Lung (tissue), 12 donors: ENCODE results near the gene ADAMTS5. TPM values are rescaled to one million over a fixed set of nuclear protein-coding genes. Genes with fewer than 3 reads are reported as not detected.

Source experiments
- ATAC-seq: fragments of 200-7000 bp; cut with Tn5 transposase; one replicate; pipeline ENCODE4 v1.9.1; 2020; ENCODE audit warnings: moderate number of reproducible peaks; ENCODE audit not compliant: insufficient read depth, low FRiP score
- DNase-seq, 3 donors: peaks; one replicate each; pipeline ENCODE4 v3.0.0-alpha.2; 2013 to 2017
- H3K27ac ChIP-seq, 2 donors: one replicate each; pipeline ENCODE4 v1.5.1; 2013; ENCODE audit warnings: mild to moderate bottlenecking in 2 of 2, moderate library complexity in 2 of 2, control low read depth in 1 of 2, inconsistent platforms in 1 of 2, low read depth in 1 of 2, low read length in 1 of 2
- H3K27me3 ChIP-seq, 3 donors: one replicate each; pipeline ENCODE4 v1.5.1; 2013; ENCODE audit warnings: low read length in 2 of 3; ENCODE audit not compliant: control insufficient read depth in 3 of 3, insufficient read depth in 3 of 3
- H3K36me3 ChIP-seq, 4 donors: one replicate each; pipeline ENCODE4 v1.5.1; 2013; ENCODE audit warnings: low read length in 4 of 4, mild to moderate bottlenecking in 1 of 4, moderate library complexity in 1 of 4; ENCODE audit not compliant: control insufficient read depth in 4 of 4, insufficient read depth in 4 of 4
- H3K4me1 ChIP-seq, 5 donors: one replicate each; pipeline ENCODE4 v1.5.1; 2013; ENCODE audit warnings: low read length in 5 of 5, mild to moderate bottlenecking in 2 of 5, moderate library complexity in 1 of 5; ENCODE audit not compliant: control insufficient read depth in 5 of 5, insufficient read depth in 5 of 5
- H3K4me3 ChIP-seq: one replicate; pipeline ENCODE4 v1.5.1; 2013; ENCODE audit warnings: mild to moderate bottlenecking, control low read depth, moderate library complexity
- H3K9ac ChIP-seq, 2 donors: one replicate each; pipeline ENCODE4 v1.5.1; 2013; ENCODE audit warnings: low read length in 2 of 2, control low read depth in 1 of 2; ENCODE audit not compliant: insufficient read depth in 1 of 2
- H3K9me3 ChIP-seq, 4 donors: one replicate each; pipeline ENCODE4 v1.5.1; 2013; ENCODE audit warnings: low read length in 3 of 4, mild to moderate bottlenecking in 1 of 4, moderate library complexity in 1 of 4; ENCODE audit not compliant: control insufficient read depth in 4 of 4, insufficient read depth in 3 of 4
- WGBS, 2 donors: extraction: QIAGEN DNeasy Blood & Tissue Kit; methylation state at CpG; one replicate each; pipeline ENCODE4 v1.1.7; 2013; 5-methylcytosine and 5-hydroxymethylcytosine counted together
- polyA plus RNA-seq, 2 donors: library from polyadenylated mRNA; stranded (reverse); fragments of 200-250 nt; gene quantifications; one replicate each; pipeline ENCODE4 v1.2.1, GENCODE V29; 2013
- total RNA-seq, 2 donors: library from RNA; depleted of rRNA in 1 of 2; stranded (reverse); fragments of >200 nt in 1 of 2; gene quantifications; one replicate each; pipeline ENCODE4 v1.2.1, GENCODE V29; 2014 to 2021
- TF ChIP-seq, protein P1 (sequence below): IDR thresholded peaks from 2 replicates; pipeline ENCODE4 v1.5.1; 2012; ENCODE audit warnings: mild to moderate bottlenecking; ENCODE audit errors: control extremely low read depth, extremely low read depth
- donor health status: control.
- donor health status: control.
- donor health status: Bipolar disorder and iron deficiency.
- donor health status: healthy.
- donor health status: DM: yes; HTN: yes; CAD: no.

Gene ADAMTS5
- total and polyA plus RNA-seq, 4 donors = 0.59 to 22.2 (median 2.8) TPM

DNA sequence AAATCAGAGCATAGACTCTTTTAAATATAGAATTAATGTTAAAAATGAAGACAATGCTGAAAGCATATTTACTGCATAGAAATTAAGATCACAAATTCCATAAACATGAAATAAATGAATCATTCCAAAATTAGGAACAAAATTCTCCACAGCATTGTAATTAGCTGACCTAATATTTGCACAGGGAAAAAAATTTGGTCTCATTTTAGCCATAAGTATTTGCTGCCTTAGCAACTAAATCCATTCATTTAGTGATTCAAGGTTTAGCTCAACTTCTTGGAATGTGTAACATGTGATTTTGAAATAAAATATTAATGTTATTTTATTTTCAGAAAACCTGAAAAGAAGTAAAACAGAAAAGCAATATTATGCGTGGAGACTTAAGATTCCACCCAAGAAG lies 25.5 kb downstream of the ADAMTS5 start:
- Histone ChIP-seq H3K27ac (no peak overlapping the region), H3K9ac (no peak overlapping the region), H3K4me1 (peaks cover 0 to 35% (median 19%) of the 10 kb centered on the region in 5 donors), H3K9me3 (no peaks in the 10 kb centered on the region), H3K4me3 (no peak overlapping the region), H3K36me3 (no peaks in the 10 kb centered on the region), H3K27me3 (no peaks in the 10 kb centered on the region)
- DNase-seq (no peak), ATAC-seq (no peak)
- WGBS, 2 donors = 68 to 80% methylated on average over 1 of the region's 1 CpG
- TF ChIP-seq, protein P1, sequence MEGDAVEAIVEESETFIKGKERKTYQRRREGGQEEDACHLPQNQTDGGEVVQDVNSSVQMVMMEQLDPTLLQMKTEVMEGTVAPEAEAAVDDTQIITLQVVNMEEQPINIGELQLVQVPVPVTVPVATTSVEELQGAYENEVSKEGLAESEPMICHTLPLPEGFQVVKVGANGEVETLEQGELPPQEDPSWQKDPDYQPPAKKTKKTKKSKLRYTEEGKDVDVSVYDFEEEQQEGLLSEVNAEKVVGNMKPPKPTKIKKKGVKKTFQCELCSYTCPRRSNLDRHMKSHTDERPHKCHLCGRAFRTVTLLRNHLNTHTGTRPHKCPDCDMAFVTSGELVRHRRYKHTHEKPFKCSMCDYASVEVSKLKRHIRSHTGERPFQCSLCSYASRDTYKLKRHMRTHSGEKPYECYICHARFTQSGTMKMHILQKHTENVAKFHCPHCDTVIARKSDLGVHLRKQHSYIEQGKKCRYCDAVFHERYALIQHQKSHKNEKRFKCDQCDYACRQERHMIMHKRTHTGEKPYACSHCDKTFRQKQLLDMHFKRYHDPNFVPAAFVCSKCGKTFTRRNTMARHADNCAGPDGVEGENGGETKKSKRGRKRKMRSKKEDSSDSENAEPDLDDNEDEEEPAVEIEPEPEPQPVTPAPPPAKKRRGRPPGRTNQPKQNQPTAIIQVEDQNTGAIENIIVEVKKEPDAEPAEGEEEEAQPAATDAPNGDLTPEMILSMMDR = no peak

DNA sequence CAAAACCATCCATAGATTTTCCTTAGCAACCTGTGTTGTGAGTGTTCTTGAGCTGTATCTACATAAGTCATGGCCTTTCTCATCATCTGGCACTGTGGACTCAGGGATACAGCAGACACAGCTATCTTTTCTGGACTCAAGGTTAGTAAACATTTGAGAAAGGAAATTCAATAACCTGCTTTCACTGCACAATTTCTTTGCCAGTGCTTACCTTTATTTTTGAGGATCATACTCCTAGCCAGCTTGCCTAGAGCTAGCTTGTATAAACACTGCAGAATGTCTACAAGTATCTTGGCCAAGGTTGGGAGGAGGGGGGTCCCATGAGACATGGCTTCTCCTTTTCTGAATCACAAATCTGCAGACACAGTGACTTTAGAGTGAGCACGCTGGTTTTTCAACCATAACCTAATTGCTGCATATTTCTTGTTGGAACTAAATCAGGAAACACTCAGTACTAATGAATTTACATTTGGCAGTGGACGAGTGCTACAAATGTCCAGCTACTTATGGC lies 27.2 kb downstream of the ADAMTS5 start:
- DNase-seq (peak; percentile 40 to 81 (median 69)), ATAC-seq (no peak)
- Histone ChIP-seq H3K36me3 (no peaks in the 10 kb centered on the region), H3K9ac (no peak overlapping the region), H3K4me1 (peaks cover 0 to 30% (median 19%) of the 10 kb centered on the region in 5 donors), H3K4me3 (no peak overlapping the region), H3K27ac (no peak overlapping the region), H3K27me3 (no peaks in the 10 kb centered on the region), H3K9me3 (no peaks in the 10 kb centered on the region)
- TF ChIP-seq, protein P1 = no peak
- WGBS, 2 donors = 56 to 66% methylated on average over 2 of the region's 2 CpGs

DNA sequence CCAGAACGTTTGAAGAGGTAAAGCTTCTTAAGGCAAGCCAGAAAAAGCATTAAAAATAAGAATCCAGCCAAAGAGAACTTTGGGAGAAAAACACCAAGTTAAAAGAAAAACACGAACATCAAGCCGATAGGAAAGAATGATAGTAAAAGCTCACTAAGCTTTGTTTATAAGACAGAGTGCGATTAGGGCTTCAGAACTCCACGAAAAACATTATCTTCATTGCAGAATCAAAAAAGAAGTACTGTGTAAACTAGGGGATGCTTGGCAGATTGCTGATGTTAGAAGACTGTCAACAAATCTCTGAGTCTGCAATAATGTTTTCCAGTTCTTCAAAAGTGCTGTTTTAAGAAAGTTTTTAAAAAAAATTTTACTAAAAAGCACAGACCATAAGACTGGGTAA lies 30.2 kb downstream of the ADAMTS5 start:
- Histone ChIP-seq H3K4me3 (no peak overlapping the region), H3K36me3 (no peaks in the 10 kb centered on the region), H3K9me3 (no peaks in the 10 kb centered on the region), H3K27me3 (no peaks in the 10 kb centered on the region), H3K4me1 (peaks cover 0 to 30% (median 19%) of the 10 kb centered on the region in 5 donors), H3K27ac (no peak overlapping the region), H3K9ac (no peak overlapping the region)
- WGBS, 2 donors = 70 to 76% methylated on average over 5 of the region's 5 CpGs
- TF ChIP-seq, protein P1 = no peak
- ATAC-seq (no peak), DNase-seq (peak in 2 of 3 donors; percentile 67 to 78)

DNA sequence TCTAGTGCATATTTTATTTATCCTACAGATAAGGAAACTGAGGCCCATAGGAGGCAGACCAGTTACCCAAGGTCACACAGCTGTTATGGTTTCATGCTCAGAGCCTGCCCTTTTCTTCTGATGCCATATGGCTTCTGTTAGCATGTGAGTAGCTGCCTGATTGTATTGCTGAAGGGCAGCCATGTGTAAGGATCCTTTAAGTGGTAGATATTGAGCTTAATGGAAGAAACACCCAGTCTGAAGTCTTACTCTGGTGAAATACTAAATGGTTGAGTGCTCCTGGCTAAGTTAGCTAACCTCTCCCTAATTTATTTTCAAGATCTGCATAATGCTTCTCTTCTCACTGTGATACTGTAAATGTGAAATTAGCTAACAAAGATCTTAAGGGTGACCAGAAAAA lies 30.9 kb downstream of the ADAMTS5 start:
- Histone ChIP-seq H3K4me1 (peaks cover 0 to 30% (median 19%) of the 10 kb centered on the region in 5 donors), H3K4me3 (no peak overlapping the region), H3K36me3 (no peaks in the 10 kb centered on the region), H3K27me3 (no peaks in the 10 kb centered on the region), H3K27ac (no peak overlapping the region), H3K9ac (no peak overlapping the region), H3K9me3 (no peaks in the 10 kb centered on the region)
- ATAC-seq (no peak), DNase-seq (no peak)
- TF ChIP-seq, protein P1 = no peak
